ENCODE results near the gene RSPO3. TPM values are rescaled to one million over a fixed set of nuclear protein-coding genes. Genes with fewer than 3 reads are reported as not detected.

The RSPO3 gene
- polyA plus RNA-seq, 2 of the 4 experiments (the other 2 are of a cell fraction): 32.4 to 128 TPM

GRCh38 chr6:127102859-127103258 is 15.6 kb upstream of the RSPO3 start:
- TF ChIP-seq, protein P1, sequence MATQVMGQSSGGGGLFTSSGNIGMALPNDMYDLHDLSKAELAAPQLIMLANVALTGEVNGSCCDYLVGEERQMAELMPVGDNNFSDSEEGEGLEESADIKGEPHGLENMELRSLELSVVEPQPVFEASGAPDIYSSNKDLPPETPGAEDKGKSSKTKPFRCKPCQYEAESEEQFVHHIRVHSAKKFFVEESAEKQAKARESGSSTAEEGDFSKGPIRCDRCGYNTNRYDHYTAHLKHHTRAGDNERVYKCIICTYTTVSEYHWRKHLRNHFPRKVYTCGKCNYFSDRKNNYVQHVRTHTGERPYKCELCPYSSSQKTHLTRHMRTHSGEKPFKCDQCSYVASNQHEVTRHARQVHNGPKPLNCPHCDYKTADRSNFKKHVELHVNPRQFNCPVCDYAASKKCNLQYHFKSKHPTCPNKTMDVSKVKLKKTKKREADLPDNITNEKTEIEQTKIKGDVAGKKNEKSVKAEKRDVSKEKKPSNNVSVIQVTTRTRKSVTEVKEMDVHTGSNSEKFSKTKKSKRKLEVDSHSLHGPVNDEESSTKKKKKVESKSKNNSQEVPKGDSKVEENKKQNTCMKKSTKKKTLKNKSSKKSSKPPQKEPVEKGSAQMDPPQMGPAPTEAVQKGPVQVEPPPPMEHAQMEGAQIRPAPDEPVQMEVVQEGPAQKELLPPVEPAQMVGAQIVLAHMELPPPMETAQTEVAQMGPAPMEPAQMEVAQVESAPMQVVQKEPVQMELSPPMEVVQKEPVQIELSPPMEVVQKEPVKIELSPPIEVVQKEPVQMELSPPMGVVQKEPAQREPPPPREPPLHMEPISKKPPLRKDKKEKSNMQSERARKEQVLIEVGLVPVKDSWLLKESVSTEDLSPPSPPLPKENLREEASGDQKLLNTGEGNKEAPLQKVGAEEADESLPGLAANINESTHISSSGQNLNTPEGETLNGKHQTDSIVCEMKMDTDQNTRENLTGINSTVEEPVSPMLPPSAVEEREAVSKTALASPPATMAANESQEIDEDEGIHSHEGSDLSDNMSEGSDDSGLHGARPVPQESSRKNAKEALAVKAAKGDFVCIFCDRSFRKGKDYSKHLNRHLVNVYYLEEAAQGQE (IDR thresholded peaks at IDR 0.05): no peak
- no peak for TF ChIP-seq EP300 (IDR thresholded peaks at IDR 0.05)
- 0 out of 2 replicates have a peak, but pooled peaks have one; percentile 70 for TF ChIP-seq HOXA7 (CRISPR knock-in tag; IDR thresholded peaks at IDR 0.05)
- TF ChIP-seq, protein P2, sequence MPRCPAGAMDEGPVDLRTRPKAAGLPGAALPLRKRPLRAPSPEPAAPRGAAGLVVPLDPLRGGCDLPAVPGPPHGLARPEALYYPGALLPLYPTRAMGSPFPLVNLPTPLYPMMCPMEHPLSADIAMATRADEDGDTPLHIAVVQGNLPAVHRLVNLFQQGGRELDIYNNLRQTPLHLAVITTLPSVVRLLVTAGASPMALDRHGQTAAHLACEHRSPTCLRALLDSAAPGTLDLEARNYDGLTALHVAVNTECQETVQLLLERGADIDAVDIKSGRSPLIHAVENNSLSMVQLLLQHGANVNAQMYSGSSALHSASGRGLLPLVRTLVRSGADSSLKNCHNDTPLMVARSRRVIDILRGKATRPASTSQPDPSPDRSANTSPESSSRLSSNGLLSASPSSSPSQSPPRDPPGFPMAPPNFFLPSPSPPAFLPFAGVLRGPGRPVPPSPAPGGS (IDR thresholded peaks at IDR 0.05): no peak
- ATAC-seq: peak in 1 of 2 experiments; percentile 43; a peak in 3 of 6 replicates
- ChIA-PET POLR2A (interaction anchor here (1.1 to 1.3 kb wide), 2 partner anchors 13 to 15 kb away, joined by 3 to 6 read pairs; partner anchors contain the start of gene RSPO3), CTCF (no interaction called here)
- no peak for FAIRE-seq
- WGBS (ENCODE audit: missing lambda C conversion rate): 77% methylated on average over 3 of the region's 3 CpGs
- DNase-seq (ENCODE audit: low read depth in 1 of 2, low spot score in 1 of 2): no peak
- Histone ChIP-seq H3K4me2 (peak overlapping the region; percentile 71), H3K9me3 (no peaks in the 10 kb centered on the region), H3K4me3 (0 out of 3 replicates have a peak overlapping the region, but pooled peaks have one; percentile 19), H3K27ac (peak overlapping the region; percentile 89 to 93), H3K4me1 (peaks cover 70% of the 10 kb centered on the region)

DNA sequence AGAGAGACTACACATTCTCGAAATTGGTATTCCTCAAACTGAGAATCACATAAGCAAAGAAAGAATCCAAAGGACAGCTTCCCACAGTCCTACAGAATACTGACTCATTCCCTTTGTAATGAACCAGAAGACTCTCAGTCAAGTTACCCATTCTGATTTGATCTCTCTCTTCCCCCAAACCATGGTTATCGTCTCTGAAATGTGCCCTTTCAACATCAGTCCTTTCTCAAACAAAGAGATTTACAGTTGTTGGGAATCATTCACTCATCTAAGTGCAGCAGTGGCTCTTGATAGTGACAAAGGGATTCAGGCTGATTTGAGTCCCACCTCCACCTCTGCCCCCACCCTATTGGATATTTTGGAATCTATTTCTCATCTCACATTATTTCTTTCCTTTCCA is 15.0 kb upstream of the RSPO3 start:
- Histone ChIP-seq H3K4me3 (no peak overlapping the region), H3K9me3 (no peaks in the 10 kb centered on the region), H3K27ac (peak overlapping the region; percentile 89 to 93), H3K4me1 (peaks cover 75% of the 10 kb centered on the region), H3K4me2 (peak overlapping the region; percentile 71)
- TF ChIP-seq BHLHE40 (IDR thresholded peaks at IDR 0.05; ENCODE audit: low read depth, low read length): no peak
- TF ChIP-seq TP53 (CRISPR knock-in tag; IDR thresholded peaks at IDR 0.05): no peak
- 0 out of 2 replicates have a peak, but pooled peaks have one; percentile 24 for TF ChIP-seq FOSL2 (IDR thresholded peaks at IDR 0.05)
- TF ChIP-seq FOSL2 (CRISPR knock-in tag; IDR thresholded peaks at IDR 0.05): peak; percentile 78
- TF ChIP-seq RARB (CRISPR knock-in tag; IDR thresholded peaks at IDR 0.05): no peak
- TF ChIP-seq CHD2 (IDR thresholded peaks at IDR 0.05; ENCODE audit: low read length, partially characterized antibody): no peak
- TF ChIP-seq JUNB (IDR thresholded peaks at IDR 0.05): peak; percentile 34; the same call in 1 of the 2 replicates
- TF ChIP-seq, protein P2 (IDR thresholded peaks at IDR 0.05): no peak
- TF ChIP-seq ZSCAN20 (CRISPR knock-in tag; IDR thresholded peaks at IDR 0.05): no peak
- no peak for TF ChIP-seq KDM5A (IDR thresholded peaks at IDR 0.05)
- peak; percentile 34; the same call in 1 of the 2 replicates for TF ChIP-seq HOXA7 (CRISPR knock-in tag; IDR thresholded peaks at IDR 0.05)
- peak; percentile 72; the same call in 1 of the 2 replicates for TF ChIP-seq HOXB5 (CRISPR knock-in tag; IDR thresholded peaks at IDR 0.05)
- TF ChIP-seq, protein P3, sequence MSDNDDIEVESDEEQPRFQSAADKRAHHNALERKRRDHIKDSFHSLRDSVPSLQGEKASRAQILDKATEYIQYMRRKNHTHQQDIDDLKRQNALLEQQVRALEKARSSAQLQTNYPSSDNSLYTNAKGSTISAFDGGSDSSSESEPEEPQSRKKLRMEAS (IDR thresholded peaks at IDR 0.05): no peak; the same call in 1 of the 2 replicates
- TF ChIP-seq HOXB13 (CRISPR knock-in tag; IDR thresholded peaks at IDR 0.05; ENCODE audit: low read depth): 0 out of 2 replicates have a peak, but pooled peaks have one; percentile 26
- TF ChIP-seq EP300 (IDR thresholded peaks at IDR 0.05): peak; percentile 51 to 68; a peak in 3 of 5 replicates
- no peak for TF ChIP-seq CTCF (IDR thresholded peaks at IDR 0.05)
- peak in 1 of 2 experiments; percentile 78; a peak in 2 of 4 replicates for TF ChIP-seq CEBPB (IDR thresholded peaks at IDR 0.05)
- TF ChIP-seq CBX8 (IDR thresholded peaks at IDR 0.05): no peak
- TF ChIP-seq GATA3 (IDR thresholded peaks at IDR 0.05; ENCODE audit: borderline replicate concordance): peak; percentile 71; the same call in 1 of the 2 replicates
- peak; percentile 16 for TF ChIP-seq MAFK (IDR thresholded peaks at IDR 0.05; ENCODE audit: partially characterized antibody)
- peak in 1 of 2 experiments; percentile 56; a peak in 2 of 5 replicates for TF ChIP-seq JUN (IDR thresholded peaks at IDR 0.05)
- 0% methylated on average over 2 of the region's 2 CpGs for WGBS (ENCODE audit: missing lambda C conversion rate)
- DNase-seq (ENCODE audit: low read depth in 1 of 2, low spot score in 1 of 2) (peak in 1 of 2 experiments; percentile 85), ATAC-seq (peak; percentile 60 to 79), FAIRE-seq (peak; percentile 85)
- CTCF ChIA-PET: interaction anchor here (1.5 to 2.0 kb wide), 2 partner anchors 14 to 300 kb away, joined by 3 to 13 read pairs; partner anchors contain the start of gene RSPO3
- POLR2A ChIA-PET: interaction anchor here (1.1 to 1.3 kb wide), 2 partner anchors 12 to 15 kb away, joined by 3 to 6 read pairs; partner anchors contain the start of gene RSPO3
